Kidney epithelial cell (primary cell): ENCODE results near the gene RAMP2. TPM values are rescaled to one million over a fixed set of nuclear protein-coding genes. Genes with fewer than 3 reads are reported as not detected.

Experiments used
- DNase-seq: peaks from one replicate; pipeline ENCODE4 v3.0.0-alpha.2; 2010; ENCODE audit warnings: low read depth
- H3K27me3 ChIP-seq: 2 replicates; pipeline ENCODE4 v1.6.0; 2011; ENCODE audit warnings: low read length; ENCODE audit not compliant: control insufficient read depth, insufficient read depth
- H3K36me3 ChIP-seq: 2 replicates; pipeline ENCODE4 v1.5.1; 2011; ENCODE audit warnings: low read length; ENCODE audit not compliant: control insufficient read depth, insufficient read depth
- H3K4me3 ChIP-seq: 2 replicates; pipeline ENCODE4 v1.5.1; 2011; ENCODE audit warnings: low read depth, mild to moderate bottlenecking, control low read depth, low read length
- total RNA-seq: library from RNA; depleted of rRNA; stranded (reverse); fragments of >200 nt; gene quantifications from 2 replicates; pipeline ENCODE4 v1.2.3, GENCODE V29; 2015
- TF ChIP-seq, protein P1 (sequence below): IDR thresholded peaks from 2 replicates; pipeline ENCODE4 v1.5.1; 2011; ENCODE audit warnings: mild to moderate bottlenecking, moderate library complexity, low read length, control low read depth, inconsistent platforms; ENCODE audit not compliant: insufficient read depth, poor library complexity, severe bottlenecking

RAMP2 gene
- total RNA-seq, 1 donor from 2014 or later: 1.3 TPM

DNA sequence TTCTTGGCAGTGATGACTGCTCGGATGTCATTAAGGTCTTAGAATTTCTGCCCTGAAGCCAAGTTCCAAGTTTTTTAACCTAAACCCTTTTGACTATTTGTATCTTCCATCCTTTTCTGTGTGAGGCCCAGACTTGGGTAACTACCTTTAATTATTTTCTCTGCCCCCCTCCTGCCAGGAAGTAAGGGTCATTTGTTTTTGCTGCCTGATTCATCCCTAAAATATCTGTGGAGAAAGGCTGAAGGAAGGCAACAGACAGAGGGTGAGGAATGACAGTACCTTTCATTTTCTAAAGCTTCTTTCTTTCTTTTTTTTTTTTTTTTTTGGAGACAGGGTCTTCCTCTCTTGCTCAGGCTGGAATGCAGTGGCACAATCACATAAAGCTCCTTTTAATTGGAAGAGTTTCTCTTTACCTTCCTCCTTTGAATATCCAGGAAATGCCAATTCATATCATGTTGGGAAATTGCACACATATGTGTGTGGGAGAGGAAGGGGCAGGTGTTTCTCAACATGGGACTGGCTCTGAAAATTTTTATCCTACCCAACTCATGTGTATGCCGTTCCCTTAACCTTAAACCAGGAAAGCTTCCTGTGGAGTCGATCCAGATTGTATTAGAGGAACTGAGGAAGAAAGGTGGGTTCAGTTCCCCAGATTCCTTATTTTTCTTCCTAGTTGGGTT lies 13.2 kb downstream of the RAMP2 start:
- DNase-seq: no peak
- TF ChIP-seq, protein P1, sequence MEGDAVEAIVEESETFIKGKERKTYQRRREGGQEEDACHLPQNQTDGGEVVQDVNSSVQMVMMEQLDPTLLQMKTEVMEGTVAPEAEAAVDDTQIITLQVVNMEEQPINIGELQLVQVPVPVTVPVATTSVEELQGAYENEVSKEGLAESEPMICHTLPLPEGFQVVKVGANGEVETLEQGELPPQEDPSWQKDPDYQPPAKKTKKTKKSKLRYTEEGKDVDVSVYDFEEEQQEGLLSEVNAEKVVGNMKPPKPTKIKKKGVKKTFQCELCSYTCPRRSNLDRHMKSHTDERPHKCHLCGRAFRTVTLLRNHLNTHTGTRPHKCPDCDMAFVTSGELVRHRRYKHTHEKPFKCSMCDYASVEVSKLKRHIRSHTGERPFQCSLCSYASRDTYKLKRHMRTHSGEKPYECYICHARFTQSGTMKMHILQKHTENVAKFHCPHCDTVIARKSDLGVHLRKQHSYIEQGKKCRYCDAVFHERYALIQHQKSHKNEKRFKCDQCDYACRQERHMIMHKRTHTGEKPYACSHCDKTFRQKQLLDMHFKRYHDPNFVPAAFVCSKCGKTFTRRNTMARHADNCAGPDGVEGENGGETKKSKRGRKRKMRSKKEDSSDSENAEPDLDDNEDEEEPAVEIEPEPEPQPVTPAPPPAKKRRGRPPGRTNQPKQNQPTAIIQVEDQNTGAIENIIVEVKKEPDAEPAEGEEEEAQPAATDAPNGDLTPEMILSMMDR: no peak

DNA sequence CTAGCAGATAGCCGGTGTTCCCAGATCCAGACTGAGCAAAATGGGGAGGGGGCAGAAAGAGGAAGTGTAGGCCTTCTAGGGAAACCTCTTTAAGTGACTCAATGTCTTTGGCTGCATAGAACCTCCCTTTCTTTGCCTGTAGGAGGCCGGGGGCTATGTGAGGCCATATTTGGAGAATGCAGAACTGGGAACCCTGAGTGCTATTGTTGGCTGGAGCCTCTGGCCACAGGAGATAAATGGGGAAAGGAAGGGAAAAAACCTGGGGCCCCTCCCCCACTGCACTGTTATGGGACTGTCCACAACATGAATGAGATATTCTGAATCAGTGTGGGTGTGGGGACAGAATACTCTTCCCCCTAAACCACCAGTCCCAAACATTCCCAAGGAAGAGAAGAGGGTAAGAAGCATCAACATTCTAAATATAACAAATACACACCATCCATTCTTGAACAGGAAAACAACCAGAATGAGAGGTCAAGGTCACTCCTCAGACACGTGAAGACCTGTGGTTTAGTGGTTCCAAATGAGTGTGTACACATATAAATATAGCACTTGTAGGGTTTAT lies 14.6 kb downstream of the RAMP2 start:
- DNase-seq: no peak
- TF ChIP-seq, protein P1: peak; percentile 2
- Histone ChIP-seq H3K27me3 (no peaks in the 10 kb centered on the region), H3K36me3 (peaks cover 3% of the 10 kb centered on the region), H3K4me3 (no peak overlapping the region)

More for the DNA sequence above, 13.2 kb downstream of the RAMP2 start:
- H3K27me3 ChIP-seq: no peaks in the 10 kb centered on the region
- H3K36me3 ChIP-seq: peaks cover 3% of the 10 kb centered on the region
- H3K4me3 ChIP-seq: peak overlapping the region; percentile 69

DNA sequence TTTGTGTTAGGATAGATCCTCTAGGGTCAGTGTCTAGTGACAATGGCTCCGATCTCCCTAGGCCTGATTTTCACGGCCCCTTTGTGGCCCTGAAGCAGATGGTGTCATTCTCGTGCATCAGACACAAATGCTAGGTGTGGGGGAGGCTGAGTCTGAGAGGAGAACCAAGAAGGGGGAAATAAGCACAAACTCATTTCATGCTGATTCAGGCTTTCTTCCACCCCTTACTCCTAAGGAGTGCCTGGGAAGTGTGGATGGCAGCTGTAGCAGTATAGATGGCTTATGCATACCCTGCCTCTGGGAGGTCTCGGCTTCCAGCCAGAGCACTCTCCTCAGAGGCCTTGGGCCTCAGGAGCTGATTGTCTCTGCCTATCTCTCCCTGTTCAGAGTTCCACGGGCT lies 17.5 kb downstream of the RAMP2 start:
- Histone ChIP-seq H3K4me3 (no peak overlapping the region), H3K27me3 (no peaks in the 10 kb centered on the region), H3K36me3 (peaks cover 3% of the 10 kb centered on the region)
- DNase-seq: no peak
- TF ChIP-seq, protein P1: no peak

DNA sequence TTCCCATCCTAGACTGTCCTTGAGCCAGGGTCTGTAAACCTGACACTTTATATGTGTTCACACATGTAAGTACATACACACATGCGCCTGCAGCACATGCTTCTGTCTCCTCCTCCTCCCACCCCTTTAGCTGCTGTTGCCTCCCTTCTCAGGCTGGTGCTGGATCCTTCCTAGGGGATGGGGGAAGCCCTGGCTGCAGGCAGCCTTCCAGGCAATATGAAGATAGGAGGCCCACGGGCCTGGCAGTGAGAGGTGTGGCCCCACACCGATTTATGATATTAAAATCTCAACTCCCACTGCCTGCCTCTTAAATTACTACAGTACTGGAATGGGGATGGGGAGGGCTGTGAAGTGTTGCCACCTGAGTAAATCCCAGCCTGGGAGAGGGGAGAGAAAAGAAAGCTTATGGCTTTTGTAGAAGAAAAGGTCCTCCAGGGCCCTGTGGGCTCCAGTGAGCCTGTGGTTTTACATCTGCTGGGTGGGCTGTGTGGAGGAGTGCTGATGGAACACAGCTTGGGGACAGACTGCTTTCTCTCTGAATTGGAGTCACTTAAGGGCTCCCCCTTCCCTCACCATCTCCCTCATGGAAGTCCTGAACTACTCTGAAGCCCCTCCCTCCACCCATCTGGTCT lies 18.4 kb downstream of the RAMP2 start:
- no peak overlapping the region for H3K4me3 ChIP-seq
- TF ChIP-seq, protein P1: no peak
- H3K36me3 ChIP-seq: peaks cover 3% of the 10 kb centered on the region
- peaks cover 2% of the 10 kb centered on the region for H3K27me3 ChIP-seq
- no peak for DNase-seq

DNA sequence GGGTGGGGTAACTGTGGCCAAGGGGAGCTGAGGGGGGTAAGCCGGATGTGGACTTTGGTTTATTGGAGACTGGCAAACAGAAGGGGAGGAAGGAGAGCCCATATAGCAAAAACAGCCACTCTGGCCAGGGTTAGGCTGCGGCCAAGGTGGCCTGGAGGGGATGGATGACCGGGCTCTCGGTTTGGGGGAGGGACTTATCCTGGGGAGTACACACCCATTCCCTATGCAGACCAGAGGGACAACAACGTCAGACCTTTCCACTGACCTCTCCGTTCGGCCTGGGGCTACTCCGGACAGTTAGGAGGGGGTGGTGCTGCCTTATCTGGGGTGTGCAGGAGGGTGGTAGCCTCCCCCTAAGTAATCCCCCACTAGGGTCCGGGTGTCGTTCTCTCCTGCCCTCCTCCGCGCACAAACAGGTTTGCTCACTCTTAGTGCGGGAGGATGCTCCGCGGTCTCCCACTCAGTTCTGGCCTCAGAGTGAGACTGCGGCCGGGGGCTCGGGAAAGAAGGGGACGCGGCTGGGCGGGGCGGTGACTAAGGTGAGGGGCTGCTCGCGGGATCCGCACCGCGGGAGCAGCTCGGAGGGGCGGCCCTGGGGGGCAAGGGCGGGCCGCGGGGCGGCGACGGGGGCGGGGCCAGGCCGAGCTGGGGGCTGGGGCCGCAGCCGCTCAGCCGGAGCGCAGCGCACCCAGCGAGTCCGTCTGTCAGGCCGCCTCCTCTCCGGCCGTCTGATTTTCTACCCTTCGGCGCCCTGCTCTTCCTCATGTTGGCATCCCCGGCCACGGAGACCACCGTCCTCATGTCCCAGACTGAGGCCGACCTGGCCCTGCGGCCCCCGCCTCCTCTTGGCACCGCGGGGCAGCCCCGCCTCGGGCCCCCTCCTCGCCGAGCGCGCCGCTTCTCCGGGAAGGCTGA lies 19.2 kb downstream of the RAMP2 start, which contains the start of gene WNK4:
Gene WNK4, plus strand, starts transcription at position 675 of the 915 bp plus-strand sequence. Its CDS starts 89 bp downstream, at position 764.
- no peak for DNase-seq
- peaks cover 3% of the 10 kb centered on the region for H3K36me3 ChIP-seq
- H3K27me3 ChIP-seq: peaks cover 2% of the 10 kb centered on the region
- TF ChIP-seq, protein P1: no peak
- H3K4me3 ChIP-seq: peak within 1 kb of the TSS; percentile 57
